ENCODE data around the gene SERTAD3.

DNA sequence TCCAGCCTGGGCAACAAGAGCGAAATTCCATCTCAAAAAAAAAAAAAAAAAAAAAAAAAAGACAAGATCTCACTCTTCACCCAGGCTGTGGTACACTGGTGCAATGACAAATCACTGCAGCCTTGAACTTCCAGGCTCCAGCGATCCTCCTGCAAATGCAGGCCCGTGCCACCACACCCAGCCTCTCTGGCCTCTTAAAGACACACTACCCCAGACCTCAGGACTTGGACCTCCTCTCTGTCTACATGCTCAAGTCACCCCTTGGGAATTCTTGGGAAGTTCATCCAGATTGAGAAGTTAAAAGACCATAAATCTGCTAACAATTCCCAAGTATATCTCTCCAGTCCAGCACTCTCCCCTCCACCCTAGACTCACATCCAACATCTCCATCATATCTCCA is 43.6 kb downstream of the SERTAD3 start:
- TF ChIP-seq, protein P1, sequence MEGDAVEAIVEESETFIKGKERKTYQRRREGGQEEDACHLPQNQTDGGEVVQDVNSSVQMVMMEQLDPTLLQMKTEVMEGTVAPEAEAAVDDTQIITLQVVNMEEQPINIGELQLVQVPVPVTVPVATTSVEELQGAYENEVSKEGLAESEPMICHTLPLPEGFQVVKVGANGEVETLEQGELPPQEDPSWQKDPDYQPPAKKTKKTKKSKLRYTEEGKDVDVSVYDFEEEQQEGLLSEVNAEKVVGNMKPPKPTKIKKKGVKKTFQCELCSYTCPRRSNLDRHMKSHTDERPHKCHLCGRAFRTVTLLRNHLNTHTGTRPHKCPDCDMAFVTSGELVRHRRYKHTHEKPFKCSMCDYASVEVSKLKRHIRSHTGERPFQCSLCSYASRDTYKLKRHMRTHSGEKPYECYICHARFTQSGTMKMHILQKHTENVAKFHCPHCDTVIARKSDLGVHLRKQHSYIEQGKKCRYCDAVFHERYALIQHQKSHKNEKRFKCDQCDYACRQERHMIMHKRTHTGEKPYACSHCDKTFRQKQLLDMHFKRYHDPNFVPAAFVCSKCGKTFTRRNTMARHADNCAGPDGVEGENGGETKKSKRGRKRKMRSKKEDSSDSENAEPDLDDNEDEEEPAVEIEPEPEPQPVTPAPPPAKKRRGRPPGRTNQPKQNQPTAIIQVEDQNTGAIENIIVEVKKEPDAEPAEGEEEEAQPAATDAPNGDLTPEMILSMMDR (IDR thresholded peaks at IDR 0.05): no peak
- TF ChIP-seq POLR2A (IDR thresholded peaks at IDR 0.05): no peak
- no peak for TF ChIP-seq POLR2AphosphoS5 (IDR thresholded peaks at IDR 0.05)
